Upper lobe of right lung (tissue), 1 donor: ENCODE results near the gene HIVEP3. TPM values are rescaled to one million over a fixed set of nuclear protein-coding genes. Genes with fewer than 3 reads are reported as not detected.
"Not testable (repeated sequence)": the region's sequence is repeated elsewhere in the genome, so short reads cannot be mapped to it uniquely, and the experiment has no call there.

Source experiments
- ATAC-seq: fragments of 200-7000 bp; cut with Tn5 transposase; one replicate; pipeline ENCODE4 v1.9.1; 2020; ENCODE audit warnings: mild to moderate bottlenecking, moderate library complexity
- DNase-seq: peaks from one replicate; pipeline ENCODE4 v3.0.0-alpha.2; 2020
- H3K27ac ChIP-seq: fragments of 200-600 bp; one replicate; pipeline ENCODE4 v1.8.0; 2022
- H3K27me3 ChIP-seq: fragments of 200-600 bp; one replicate; pipeline ENCODE4 v1.8.0; 2022; ENCODE audit warnings: mild to moderate bottlenecking
- H3K36me3 ChIP-seq: fragments of 200-600 bp; one replicate; pipeline ENCODE4 v1.8.0; 2022
- H3K4me1 ChIP-seq: fragments of 200-600 bp; one replicate; pipeline ENCODE4 v1.8.0; 2022
- H3K4me3 ChIP-seq: fragments of 200-600 bp; one replicate; pipeline ENCODE4 v1.8.0; 2022; ENCODE audit warnings: mild to moderate bottlenecking
- H3K9me3 ChIP-seq: fragments of 200-600 bp; one replicate; pipeline ENCODE4 v1.8.0; 2022
- intact Hi-C: fragments of 100-400 bp; cut with DNase I; formaldehyde crosslinking; loops from one replicate; pipeline ENCODE4 v1.11.0; 2022
- total RNA-seq: library from RNA; stranded (reverse); fragmentation: NEBNext Ultra II Directional; extraction: Animal tissue kit (Norgen Biotek cat#: 25700); gene quantifications from one replicate; pipeline ENCODE4 v1.2.1, GENCODE V29; 2021
- TF ChIP-seq, protein P1 (sequence below): fragments of 200-600 bp; IDR thresholded peaks from one replicate; pipeline ENCODE4 v1.8.0; 2022; ENCODE audit warnings: antibody characterized with exemption
- donor health status: DM: no; HTN: yes; CAD: no; lungs with severe emphysema.

HIVEP3 gene
- total RNA-seq, 1 donor from 2014 or later = 16.6 TPM

DNA sequence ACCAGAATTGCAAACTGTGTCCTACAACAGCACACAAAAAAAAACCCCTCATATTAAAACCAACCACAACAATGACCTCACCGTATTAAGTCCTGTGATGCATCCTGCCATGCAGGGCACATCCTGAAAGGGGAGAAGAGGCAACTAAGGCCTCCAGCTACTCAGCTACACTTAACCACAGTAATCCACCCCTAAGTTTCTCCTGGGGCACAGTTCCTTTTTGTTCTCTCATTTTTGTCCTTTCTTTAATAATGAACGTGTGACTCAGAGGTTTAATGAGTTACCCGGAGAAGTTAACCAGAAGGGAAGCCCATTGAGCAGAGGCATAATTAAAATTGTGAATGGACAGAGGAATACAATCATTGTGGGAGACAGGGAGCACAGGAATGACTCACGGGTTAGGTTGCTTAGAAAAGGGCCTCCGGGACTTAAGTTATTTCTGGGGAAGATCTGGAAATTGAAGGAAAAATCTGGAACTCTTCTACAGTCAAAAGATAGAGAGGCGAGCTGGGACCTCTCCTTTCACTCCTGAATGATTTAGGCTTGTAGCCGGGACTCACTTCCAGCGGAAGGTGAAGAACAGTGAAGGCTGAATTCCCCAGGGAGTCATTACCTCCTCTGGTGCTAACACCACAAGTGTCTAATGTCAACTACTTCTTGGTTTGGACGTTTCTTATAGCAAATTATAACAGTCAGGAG, 36.9 kb upstream of the HIVEP3 start:
- TF ChIP-seq, protein P1, sequence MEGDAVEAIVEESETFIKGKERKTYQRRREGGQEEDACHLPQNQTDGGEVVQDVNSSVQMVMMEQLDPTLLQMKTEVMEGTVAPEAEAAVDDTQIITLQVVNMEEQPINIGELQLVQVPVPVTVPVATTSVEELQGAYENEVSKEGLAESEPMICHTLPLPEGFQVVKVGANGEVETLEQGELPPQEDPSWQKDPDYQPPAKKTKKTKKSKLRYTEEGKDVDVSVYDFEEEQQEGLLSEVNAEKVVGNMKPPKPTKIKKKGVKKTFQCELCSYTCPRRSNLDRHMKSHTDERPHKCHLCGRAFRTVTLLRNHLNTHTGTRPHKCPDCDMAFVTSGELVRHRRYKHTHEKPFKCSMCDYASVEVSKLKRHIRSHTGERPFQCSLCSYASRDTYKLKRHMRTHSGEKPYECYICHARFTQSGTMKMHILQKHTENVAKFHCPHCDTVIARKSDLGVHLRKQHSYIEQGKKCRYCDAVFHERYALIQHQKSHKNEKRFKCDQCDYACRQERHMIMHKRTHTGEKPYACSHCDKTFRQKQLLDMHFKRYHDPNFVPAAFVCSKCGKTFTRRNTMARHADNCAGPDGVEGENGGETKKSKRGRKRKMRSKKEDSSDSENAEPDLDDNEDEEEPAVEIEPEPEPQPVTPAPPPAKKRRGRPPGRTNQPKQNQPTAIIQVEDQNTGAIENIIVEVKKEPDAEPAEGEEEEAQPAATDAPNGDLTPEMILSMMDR = no peak
- DNase-seq (no peak), ATAC-seq (no peak)
- H3K4me3 ChIP-seq = no peak overlapping the region
- H3K27me3 ChIP-seq = no peaks in the 10 kb centered on the region
- no peaks in the 10 kb centered on the region for H3K4me1 ChIP-seq
- no peaks in the 10 kb centered on the region for H3K36me3 ChIP-seq
- no peaks in the 10 kb centered on the region for H3K9me3 ChIP-seq
- intact Hi-C loops = no loop called here
- H3K27ac ChIP-seq = no peak overlapping the region

DNA sequence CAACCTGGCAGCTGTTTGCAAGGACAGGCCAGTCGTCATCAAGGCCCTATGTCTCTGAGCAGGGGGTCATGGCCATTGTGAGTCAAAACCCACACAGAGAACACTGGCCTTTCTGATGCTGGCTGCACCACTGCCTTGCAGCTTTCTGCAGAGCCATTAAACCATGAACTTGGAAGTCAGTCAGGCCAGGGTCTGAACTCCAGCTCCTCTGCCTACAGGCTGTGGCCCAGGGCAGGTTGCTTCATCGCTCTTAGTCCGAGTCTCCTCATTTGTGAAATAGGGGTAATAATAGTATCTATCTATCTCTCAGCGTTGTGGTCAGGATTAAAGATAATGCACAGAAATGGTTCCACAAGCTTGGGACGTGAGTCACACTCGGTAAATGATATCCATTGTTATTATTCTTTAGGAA, 35.8 kb upstream of the HIVEP3 start:
- H3K4me1 ChIP-seq = no peaks in the 10 kb centered on the region
- H3K4me3 ChIP-seq = no peak overlapping the region
- no peaks in the 10 kb centered on the region for H3K36me3 ChIP-seq

DNA sequence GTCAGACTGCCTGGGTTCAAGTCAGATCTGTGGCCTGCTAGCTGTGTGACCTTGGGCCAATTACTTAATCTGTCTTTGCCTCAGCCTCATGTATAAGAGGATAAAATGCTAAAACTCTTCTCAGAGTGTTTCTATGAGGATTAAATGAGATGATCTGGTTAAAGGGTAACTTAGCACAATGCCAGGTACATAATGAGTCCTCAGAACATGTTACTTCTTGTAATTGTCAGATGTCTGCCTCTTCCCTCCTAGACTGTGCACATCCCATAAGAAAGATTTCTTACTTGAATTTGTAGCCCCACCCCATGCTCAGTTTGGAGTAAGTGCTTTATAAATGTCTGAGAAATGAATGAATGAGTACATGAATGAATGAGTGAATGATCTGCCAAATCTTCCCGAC, 34.6 kb upstream of the HIVEP3 start:
- intact Hi-C loops = no loop called here
- no peak overlapping the region for H3K27ac ChIP-seq
- H3K9me3 ChIP-seq = no peaks in the 10 kb centered on the region
- no peak for DNase-seq
- no peak overlapping the region for H3K4me3 ChIP-seq
- no peaks in the 10 kb centered on the region for H3K36me3 ChIP-seq
- ATAC-seq = no peak
- TF ChIP-seq, protein P1 = no peak
- H3K4me1 ChIP-seq = no peaks in the 10 kb centered on the region
- H3K27me3 ChIP-seq = no peaks in the 10 kb centered on the region

More for the DNA sequence above, 35.8 kb upstream of the HIVEP3 start:
- TF ChIP-seq, protein P1 = no peak
- intact Hi-C loops = no loop called here
- no peak for DNase-seq
- ATAC-seq = no peak
- H3K9me3 ChIP-seq = no peaks in the 10 kb centered on the region
- no peak overlapping the region for H3K27ac ChIP-seq
- H3K27me3 ChIP-seq = no peaks in the 10 kb centered on the region

DNA sequence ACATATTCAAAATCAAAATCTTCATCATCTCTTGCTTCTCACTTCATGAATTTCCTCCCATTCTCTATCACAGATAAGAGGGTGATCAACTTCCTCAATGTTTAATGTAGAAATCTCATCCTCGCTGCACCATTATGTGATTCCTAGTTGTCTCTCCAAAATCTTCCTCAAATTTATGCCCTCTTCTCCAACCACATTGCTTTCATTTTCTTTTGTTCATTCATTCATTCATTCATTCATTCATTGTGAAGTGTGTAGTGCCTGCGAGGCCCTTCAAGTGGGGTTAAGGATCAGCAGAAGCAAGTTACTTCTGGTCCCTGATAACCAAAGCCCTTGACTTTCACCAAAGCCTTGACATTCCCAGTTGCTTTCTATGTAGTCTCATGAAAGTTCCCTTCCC, 33.5 kb upstream of the HIVEP3 start:
- intact Hi-C loops = no loop called here
- no peak overlapping the region for H3K4me3 ChIP-seq
- ATAC-seq (no peak), DNase-seq (no peak)
- no peaks in the 10 kb centered on the region for H3K4me1 ChIP-seq
- TF ChIP-seq, protein P1 = no peak
- H3K9me3 ChIP-seq = no peaks in the 10 kb centered on the region
- H3K36me3 ChIP-seq = no peaks in the 10 kb centered on the region
- H3K27me3 ChIP-seq = no peaks in the 10 kb centered on the region
- no peak overlapping the region for H3K27ac ChIP-seq

DNA sequence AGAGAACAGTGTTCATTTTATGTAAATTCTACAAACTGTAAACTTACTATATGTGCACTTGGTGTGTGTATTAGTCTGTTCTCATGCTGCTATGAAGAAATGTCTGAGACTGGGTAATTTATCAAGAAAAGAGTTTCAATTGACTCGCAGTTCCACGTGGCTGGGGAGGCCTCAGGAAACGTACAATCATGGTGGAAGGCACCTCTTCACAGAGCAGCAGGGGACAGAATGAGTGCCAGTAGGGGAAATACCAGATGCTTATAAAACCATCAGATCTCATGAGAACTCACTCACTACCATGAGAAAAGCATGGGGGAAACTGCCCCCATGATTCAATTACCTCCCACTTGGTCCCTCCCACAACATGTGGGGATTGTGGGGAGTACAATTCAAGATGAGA, 32.8 kb upstream of the HIVEP3 start:
- ATAC-seq, intact Hi-C loops, DNase-seq, H3K9me3 ChIP-seq, H3K4me1 ChIP-seq, H3K36me3 ChIP-seq, H3K27ac ChIP-seq, H3K27me3 ChIP-seq, H3K4me3 ChIP-seq: not testable (repeated sequence)

DNA sequence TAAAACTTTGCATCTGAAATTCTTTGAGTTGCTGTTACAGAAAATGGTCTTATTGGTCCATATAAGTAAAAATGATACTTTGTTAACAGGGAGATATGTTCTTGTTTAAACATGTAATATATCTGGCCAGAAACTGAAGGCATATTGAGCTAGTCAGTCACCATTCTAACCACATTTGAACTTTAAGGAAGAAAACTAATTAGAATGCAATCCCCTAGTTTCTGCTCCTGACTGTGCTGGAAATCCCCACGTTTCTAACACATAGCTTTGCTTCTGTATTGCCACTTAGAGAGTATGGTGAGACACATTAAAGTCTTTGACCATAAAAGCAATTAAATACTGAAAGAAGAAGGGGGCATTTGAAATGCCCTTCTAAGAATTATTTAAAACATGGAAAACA, 32.1 kb upstream of the HIVEP3 start:
- no peak for ATAC-seq
- DNase-seq = no peak
- intact Hi-C loops = no loop called here
- Histone ChIP-seq H3K9me3 (no peaks in the 10 kb centered on the region), H3K36me3 (no peaks in the 10 kb centered on the region), H3K27me3 (no peaks in the 10 kb centered on the region), H3K27ac (no peak overlapping the region), H3K4me3 (no peak overlapping the region), H3K4me1 (no peaks in the 10 kb centered on the region)
- TF ChIP-seq, protein P1 = no peak

DNA sequence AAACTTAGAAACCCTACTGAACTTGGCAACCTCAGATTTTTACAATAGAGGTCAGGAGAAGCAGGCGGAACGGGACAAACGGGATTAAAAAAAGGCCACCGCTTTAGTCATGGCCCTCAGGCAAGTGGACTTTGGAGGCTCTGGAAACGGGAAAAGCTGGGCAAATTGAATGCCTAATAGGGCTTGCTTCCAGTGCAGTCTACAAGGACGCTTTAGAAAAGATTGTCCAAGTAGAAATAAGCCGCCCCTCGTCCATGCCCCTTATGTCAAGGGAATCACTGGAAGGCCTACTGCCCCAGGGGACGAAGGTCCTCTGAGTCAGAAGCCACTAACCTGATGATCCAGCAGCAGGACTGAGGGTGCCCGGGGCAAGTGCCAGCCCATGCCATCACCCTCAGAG, 27.2 kb upstream of the HIVEP3 start:
- intact Hi-C loops, H3K4me1 ChIP-seq, H3K36me3 ChIP-seq, H3K4me3 ChIP-seq, H3K27me3 ChIP-seq, H3K27ac ChIP-seq, DNase-seq, ATAC-seq, H3K9me3 ChIP-seq: not testable (repeated sequence)
